ENCODE data around the gene IGFBP5. TPM values are rescaled to one million over a fixed set of nuclear protein-coding genes. Genes with fewer than 3 reads are reported as not detected.

The IGFBP5 gene
- polyA plus RNA-seq, 3 donors: not detected

GRCh38 chr2:216663846-216664245 is 31.5 kb downstream of the IGFBP5 start:
- Histone ChIP-seq H3K4me3 (replicated peaks in 1 of 3; ENCODE audit: low read depth in 2 of 3, low read length in 3 of 3) (no peak overlapping the region), H3K4me2 (replicated peaks; ENCODE audit: extremely low read depth, low read length, poor library complexity, severe bottlenecking) (no peak overlapping the region), H3K27ac (ENCODE audit: low read depth in 1 of 2, low read length in 2 of 2) (no peak overlapping the region), H3K9me3 (replicated peaks in 1 of 2; ENCODE audit: control insufficient read depth in 1 of 2, insufficient read depth in 1 of 2, low read length in 2 of 2) (no peaks in the 10 kb centered on the region), H3K27me3 (ENCODE audit: control insufficient read depth in 2 of 2, insufficient read depth in 2 of 2, low read length in 2 of 2) (no peaks in the 10 kb centered on the region), H3K4me1 (ENCODE audit: control insufficient read depth in 1 of 2, insufficient read depth in 2 of 2, low read length in 2 of 2) (no peaks in the 10 kb centered on the region), H3K36me3 (replicated peaks in 1 of 2; ENCODE audit: control insufficient read depth in 1 of 2, insufficient read depth in 2 of 2, low read length in 2 of 2) (no peaks in the 10 kb centered on the region), H4K20me1 (ENCODE audit: insufficient read depth, low read length) (no peaks in the 10 kb centered on the region), H2AFZ (ENCODE audit: insufficient read depth, low read depth, low read length, poor library complexity, severe bottlenecking) (no peak overlapping the region), H3K79me2 (ENCODE audit: insufficient read depth, low read length) (no peaks in the 10 kb centered on the region), H3K9ac (ENCODE audit: insufficient read depth, low read length, poor library complexity, severe bottlenecking) (no peak overlapping the region)
- no peak for DNase-seq
- intact Hi-C loops (cut with micrococcal nuclease): loop anchor here in 1 of 2 donors (10.0 kb wide), 1 partner anchor 629 kb away; no protein-coding TSS in a partner anchor
- Mint-ChIP-seq H3K27ac (no peak overlapping the region), H3K36me3 (no peaks in the 10 kb centered on the region), H3K27me3 (ENCODE audit: low read depth in 3 of 3) (peaks cover 0 to 8% (median 0%) of the 10 kb centered on the region in 3 donors), H3K9me3 (no peaks in the 10 kb centered on the region), H3K4me3 (no peak overlapping the region), H3K4me1 (no peaks in the 10 kb centered on the region)
- 91% methylated on average over 15 of the region's 18 CpGs for WGBS (ENCODE audit: insufficient coverage)
- TF ChIP-seq, protein P1, sequence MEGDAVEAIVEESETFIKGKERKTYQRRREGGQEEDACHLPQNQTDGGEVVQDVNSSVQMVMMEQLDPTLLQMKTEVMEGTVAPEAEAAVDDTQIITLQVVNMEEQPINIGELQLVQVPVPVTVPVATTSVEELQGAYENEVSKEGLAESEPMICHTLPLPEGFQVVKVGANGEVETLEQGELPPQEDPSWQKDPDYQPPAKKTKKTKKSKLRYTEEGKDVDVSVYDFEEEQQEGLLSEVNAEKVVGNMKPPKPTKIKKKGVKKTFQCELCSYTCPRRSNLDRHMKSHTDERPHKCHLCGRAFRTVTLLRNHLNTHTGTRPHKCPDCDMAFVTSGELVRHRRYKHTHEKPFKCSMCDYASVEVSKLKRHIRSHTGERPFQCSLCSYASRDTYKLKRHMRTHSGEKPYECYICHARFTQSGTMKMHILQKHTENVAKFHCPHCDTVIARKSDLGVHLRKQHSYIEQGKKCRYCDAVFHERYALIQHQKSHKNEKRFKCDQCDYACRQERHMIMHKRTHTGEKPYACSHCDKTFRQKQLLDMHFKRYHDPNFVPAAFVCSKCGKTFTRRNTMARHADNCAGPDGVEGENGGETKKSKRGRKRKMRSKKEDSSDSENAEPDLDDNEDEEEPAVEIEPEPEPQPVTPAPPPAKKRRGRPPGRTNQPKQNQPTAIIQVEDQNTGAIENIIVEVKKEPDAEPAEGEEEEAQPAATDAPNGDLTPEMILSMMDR (IDR thresholded peaks at IDR 0.05): no peak

- Mint-ChIP-seq H3K9me3 (no peaks in the 10 kb centered on the region), H3K27ac (no peak overlapping the region), H3K27me3 (ENCODE audit: low read depth in 3 of 3) (peaks cover 0 to 5% (median 0%) of the 10 kb centered on the region in 3 donors), H3K4me3 (no peak overlapping the region), H3K4me1 (no peaks in the 10 kb centered on the region), H3K36me3 (no peaks in the 10 kb centered on the region)
- intact Hi-C loops (cut with micrococcal nuclease): loop anchor here in 1 of 2 donors (10.0 kb wide), 1 partner anchor 628 kb away; no protein-coding TSS in a partner anchor
- Histone ChIP-seq H3K4me1 (ENCODE audit: control insufficient read depth in 1 of 2, insufficient read depth in 2 of 2, low read length in 2 of 2) (no peaks in the 10 kb centered on the region), H4K20me1 (ENCODE audit: insufficient read depth, low read length) (no peaks in the 10 kb centered on the region), H3K4me2 (replicated peaks; ENCODE audit: extremely low read depth, low read length, poor library complexity, severe bottlenecking) (no peak overlapping the region), H2AFZ (ENCODE audit: insufficient read depth, low read depth, low read length, poor library complexity, severe bottlenecking) (no peak overlapping the region), H3K36me3 (replicated peaks in 1 of 2; ENCODE audit: control insufficient read depth in 1 of 2, insufficient read depth in 2 of 2, low read length in 2 of 2) (no peaks in the 10 kb centered on the region), H3K4me3 (replicated peaks in 1 of 3; ENCODE audit: low read depth in 2 of 3, low read length in 3 of 3) (no peak overlapping the region), H3K9ac (ENCODE audit: insufficient read depth, low read length, poor library complexity, severe bottlenecking) (no peak overlapping the region), H3K27ac (ENCODE audit: low read depth in 1 of 2, low read length in 2 of 2) (no peak overlapping the region), H3K79me2 (ENCODE audit: insufficient read depth, low read length) (no peaks in the 10 kb centered on the region), H3K27me3 (ENCODE audit: control insufficient read depth in 2 of 2, insufficient read depth in 2 of 2, low read length in 2 of 2) (no peaks in the 10 kb centered on the region), H3K9me3 (replicated peaks in 1 of 2; ENCODE audit: control insufficient read depth in 1 of 2, insufficient read depth in 1 of 2, low read length in 2 of 2) (no peaks in the 10 kb centered on the region)
- DNase-seq: no peak
- WGBS (ENCODE audit: insufficient coverage): 100% methylated on average over 1 of the region's 1 CpG
- TF ChIP-seq, protein P1 (IDR thresholded peaks at IDR 0.05): no peak
Measured at GRCh38 chr2:216663106-216663505, 32.2 kb downstream of the IGFBP5 start.

Measured in CD14-positive monocyte (primary cell).